Astrocyte (in vitro differentiated cells and primary cell): ENCODE measurements around the gene DHX16. TPM values are rescaled to one million over a fixed set of nuclear protein-coding genes. Genes with fewer than 3 reads are reported as not detected.
A peak's percentile ranks its signal among the peaks of the same experiment; 100 is the strongest.

ENCODE experiments used
- DNase-seq: peaks from one replicate; pipeline ENCODE4 v3.0.0-alpha.2; 2010; ENCODE audit warnings: low read depth
- FAIRE-seq: peaks from 2 replicates; lab custom pipeline; 2011; peaks lifted over from hg19 to GRCh38; lab: Jason Lieb, UNC
- H2AFZ ChIP-seq: 2 replicates; pipeline ENCODE4 v1.6.0; 2012; ENCODE audit warnings: low read depth, low read length, inconsistent platforms
- H3K27ac ChIP-seq: 2 replicates; pipeline ENCODE4 v1.5.1; 2011; ENCODE audit warnings: low read depth, low read length, inconsistent platforms
- H3K27me3 ChIP-seq: 2 replicates; pipeline ENCODE4 v1.6.0; 2011; ENCODE audit warnings: low read length, inconsistent platforms; ENCODE audit not compliant: insufficient read depth
- H3K36me3 ChIP-seq: 2 replicates; pipeline ENCODE4 v1.5.1; 2011; ENCODE audit warnings: low read length, inconsistent platforms; ENCODE audit not compliant: insufficient read depth
- H3K4me1 ChIP-seq: 2 replicates; pipeline ENCODE4 v1.5.1; 2011; ENCODE audit warnings: low read length, inconsistent platforms; ENCODE audit not compliant: insufficient read depth
- H3K4me2 ChIP-seq: 2 replicates; pipeline ENCODE4 v1.6.0; 2012; ENCODE audit warnings: low read length, inconsistent platforms
- H3K4me3 ChIP-seq: 2 replicates; pipeline ENCODE4 v1.5.1; 2011; ENCODE audit warnings: low read depth, mild to moderate bottlenecking, low read length, inconsistent platforms; ENCODE audit not compliant: insufficient read depth
- H3K79me2 ChIP-seq: 2 replicates; pipeline ENCODE4 v1.6.0; 2012; ENCODE audit warnings: mild to moderate bottlenecking, low read length, inconsistent platforms; ENCODE audit not compliant: insufficient read depth
- H3K9ac ChIP-seq: 2 replicates; pipeline ENCODE4 v1.6.0; 2012; ENCODE audit warnings: mild to moderate bottlenecking, low read length, inconsistent platforms
- H3K9me3 ChIP-seq: 2 replicates; pipeline ENCODE4 v1.5.1; 2012; ENCODE audit warnings: low read depth, mild to moderate bottlenecking, low read length, inconsistent platforms; ENCODE audit not compliant: insufficient read depth
- H4K20me1 ChIP-seq: 2 replicates; pipeline ENCODE4 v1.6.0; 2012; ENCODE audit warnings: low read length, inconsistent platforms; ENCODE audit not compliant: insufficient read depth
- H3K27ac Mint-ChIP-seq: one replicate; pipeline ENCODE4 v1.8.0; 2021; ENCODE audit warnings: mild to moderate bottlenecking, mixed read lengths; ENCODE audit not compliant: unreplicated experiment
- H3K27me3 Mint-ChIP-seq: one replicate; pipeline ENCODE4 v1.8.0; 2021; ENCODE audit warnings: low read depth, mixed read lengths; ENCODE audit not compliant: unreplicated experiment
- H3K36me3 Mint-ChIP-seq: one replicate; pipeline ENCODE4 v1.8.0; 2021; ENCODE audit warnings: low read depth, mixed read lengths; ENCODE audit not compliant: unreplicated experiment
- H3K4me1 Mint-ChIP-seq: one replicate; pipeline ENCODE4 v1.8.0; 2021; ENCODE audit warnings: low read depth, mixed read lengths; ENCODE audit not compliant: unreplicated experiment
- H3K4me3 Mint-ChIP-seq: one replicate; pipeline ENCODE4 v1.8.0; 2021; ENCODE audit warnings: mild to moderate bottlenecking, moderate library complexity, mixed read lengths; ENCODE audit not compliant: unreplicated experiment
- H3K9me3 Mint-ChIP-seq: one replicate; pipeline ENCODE4 v1.8.0; 2021; ENCODE audit warnings: mild to moderate bottlenecking, mixed read lengths; ENCODE audit not compliant: unreplicated experiment
- EZH2 ChIP-seq: IDR thresholded peaks from 2 replicates; pipeline ENCODE4 v1.6.1; 2012; ENCODE audit warnings: mild to moderate bottlenecking, low read length, inconsistent platforms; ENCODE audit not compliant: insufficient read depth
- total RNA-seq: library from RNA; stranded (reverse); gene quantifications from 2 replicates; pipeline ENCODE4 v1.2.1, GENCODE V29; 2021
- TF ChIP-seq, protein P1 (sequence below): IDR thresholded peaks from 2 replicates; pipeline ENCODE4 v1.5.1; 2011; ENCODE audit warnings: low read depth, mild to moderate bottlenecking, inconsistent platforms, low read length, moderate library complexity; ENCODE audit not compliant: insufficient read depth

Gene DHX16
- total RNA-seq, 1 donor from 2014 or later, result 30.0 TPM

DNA sequence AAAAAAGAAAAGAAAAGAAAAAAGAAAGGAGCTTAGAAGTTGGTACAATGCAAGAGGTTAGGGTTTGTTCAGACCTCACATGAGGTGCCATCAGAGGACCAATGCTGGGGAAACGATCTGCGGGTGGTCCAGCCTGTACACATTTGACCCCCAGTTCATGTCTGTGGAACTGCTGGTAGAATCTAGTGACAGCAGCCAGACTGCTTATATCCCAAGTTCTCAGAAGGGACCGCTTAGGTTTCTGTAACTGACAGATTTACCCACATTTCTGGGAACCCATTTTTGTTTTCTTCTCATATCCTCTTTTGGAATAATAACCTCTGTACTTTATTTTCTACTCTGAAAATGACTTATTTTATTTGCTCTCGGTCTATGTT, 8.9 kb upstream of the DHX16 start:
- Histone ChIP-seq H3K9ac (peak overlapping the region; percentile 98), H3K4me1 (peaks cover 40% of the 10 kb centered on the region), H3K4me3 (peak overlapping the region; percentile 87), H3K27ac (peak overlapping the region; percentile 81), H3K4me2 (peak overlapping the region; percentile 100), H3K9me3 (no peaks in the 10 kb centered on the region), H3K27me3 (no peaks in the 10 kb centered on the region), H4K20me1 (peaks cover 91% of the 10 kb centered on the region), H2AFZ (no peak overlapping the region), H3K36me3 (peaks cover 26% of the 10 kb centered on the region), H3K79me2 (peaks cover 96% of the 10 kb centered on the region)
- Mint-ChIP-seq H3K9me3 (no peaks in the 10 kb centered on the region), H3K36me3 (peaks cover 24% of the 10 kb centered on the region), H3K27me3 (no peaks in the 10 kb centered on the region), H3K4me3 (peak overlapping the region; percentile 98), H3K4me1 (peaks cover 23% of the 10 kb centered on the region), H3K27ac (peak overlapping the region; percentile 99)
- TF ChIP-seq, protein P1, sequence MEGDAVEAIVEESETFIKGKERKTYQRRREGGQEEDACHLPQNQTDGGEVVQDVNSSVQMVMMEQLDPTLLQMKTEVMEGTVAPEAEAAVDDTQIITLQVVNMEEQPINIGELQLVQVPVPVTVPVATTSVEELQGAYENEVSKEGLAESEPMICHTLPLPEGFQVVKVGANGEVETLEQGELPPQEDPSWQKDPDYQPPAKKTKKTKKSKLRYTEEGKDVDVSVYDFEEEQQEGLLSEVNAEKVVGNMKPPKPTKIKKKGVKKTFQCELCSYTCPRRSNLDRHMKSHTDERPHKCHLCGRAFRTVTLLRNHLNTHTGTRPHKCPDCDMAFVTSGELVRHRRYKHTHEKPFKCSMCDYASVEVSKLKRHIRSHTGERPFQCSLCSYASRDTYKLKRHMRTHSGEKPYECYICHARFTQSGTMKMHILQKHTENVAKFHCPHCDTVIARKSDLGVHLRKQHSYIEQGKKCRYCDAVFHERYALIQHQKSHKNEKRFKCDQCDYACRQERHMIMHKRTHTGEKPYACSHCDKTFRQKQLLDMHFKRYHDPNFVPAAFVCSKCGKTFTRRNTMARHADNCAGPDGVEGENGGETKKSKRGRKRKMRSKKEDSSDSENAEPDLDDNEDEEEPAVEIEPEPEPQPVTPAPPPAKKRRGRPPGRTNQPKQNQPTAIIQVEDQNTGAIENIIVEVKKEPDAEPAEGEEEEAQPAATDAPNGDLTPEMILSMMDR, result no peak
- no peak for TF ChIP-seq EZH2
- FAIRE-seq (no peak), DNase-seq (no peak)

DNA sequence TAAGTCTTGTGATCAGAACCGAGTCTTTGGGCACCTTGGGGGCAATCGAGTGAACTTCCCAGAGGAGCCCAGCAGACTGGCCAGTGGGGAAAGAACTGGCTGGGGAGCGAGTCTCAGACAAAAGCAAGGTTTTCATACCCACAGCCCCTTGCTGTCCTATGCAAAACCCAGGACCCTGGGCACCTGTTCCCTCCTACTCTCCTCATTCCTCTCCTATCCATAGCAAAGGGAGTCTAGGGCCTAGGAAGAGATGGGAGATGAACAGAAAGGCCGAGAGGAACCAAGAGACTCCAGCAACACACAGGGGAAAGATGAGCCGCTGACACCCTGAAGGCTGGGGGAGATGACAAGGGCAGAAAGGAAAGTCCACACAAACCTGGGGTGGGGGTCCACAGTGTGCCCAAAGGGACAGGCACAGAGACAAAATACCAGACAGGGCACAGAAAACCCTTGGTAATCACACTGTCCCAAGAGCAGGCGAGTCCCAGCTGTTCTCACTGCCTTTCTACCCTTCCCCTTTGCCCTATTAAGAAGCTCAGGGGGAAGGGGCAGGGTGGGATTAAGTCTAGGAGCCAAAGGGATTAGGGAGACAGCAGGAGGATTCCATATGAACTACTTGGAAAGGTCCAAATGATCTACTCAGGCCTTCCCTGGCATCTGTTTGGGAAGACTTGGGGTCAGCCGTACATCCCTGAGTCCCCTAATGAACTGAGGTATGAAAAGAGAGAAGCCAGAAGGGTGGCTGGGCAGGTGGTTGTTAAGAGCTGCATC, 7.1 kb upstream of the DHX16 start:
- Mint-ChIP-seq H3K9me3 (no peaks in the 10 kb centered on the region), H3K4me3 (peak overlapping the region; percentile 98), H3K27ac (peak overlapping the region; percentile 7), H3K27me3 (no peaks in the 10 kb centered on the region), H3K36me3 (peaks cover 28% of the 10 kb centered on the region), H3K4me1 (peaks cover 23% of the 10 kb centered on the region)
- H3K4me3 ChIP-seq, result peak overlapping the region; percentile 41
- H3K79me2 ChIP-seq, result peaks cover 82% of the 10 kb centered on the region
- DNase-seq (no peak), FAIRE-seq (no peak)
- H3K27ac ChIP-seq, result peak overlapping the region; percentile 8
- peaks cover 87% of the 10 kb centered on the region for H4K20me1 ChIP-seq
- H3K36me3 ChIP-seq, result peaks cover 37% of the 10 kb centered on the region
- no peak overlapping the region for H2AFZ ChIP-seq
- peak overlapping the region; percentile 100 for H3K4me2 ChIP-seq
- no peaks in the 10 kb centered on the region for H3K27me3 ChIP-seq
- H3K9me3 ChIP-seq, result no peaks in the 10 kb centered on the region
- TF ChIP-seq, protein P1, result no peak
- no peak for TF ChIP-seq EZH2
- peak overlapping the region; percentile 98 for H3K9ac ChIP-seq
- peaks cover 33% of the 10 kb centered on the region for H3K4me1 ChIP-seq
